K562 (cell line): ENCODE measurements around the gene ZNF566. TPM values are rescaled to one million over a fixed set of nuclear protein-coding genes. Genes with fewer than 3 reads are reported as not detected.
A peak's percentile ranks its signal among the peaks of the same experiment; 100 is the strongest.

ENCODE experiments used
- KAT8 ChIP-seq: fragments of 450-650 bp; IDR thresholded peaks from 2 replicates; pipeline ENCODE4 v1.6.1; 2016; ENCODE audit warnings: low read depth, mild to moderate bottlenecking
- MAFK ChIP-seq: IDR thresholded peaks from 2 replicates; pipeline ENCODE4 v1.6.1; 2011; ENCODE audit warnings: low read length, improper control_type of control experiment
- PHB2 ChIP-seq: fragments of 450-650 bp; IDR thresholded peaks from 2 replicates; pipeline ENCODE4 v1.6.1; 2017; ENCODE audit warnings: low read depth
- POLR2B ChIP-seq: fragments of 450-650 bp; IDR thresholded peaks from 2 replicates; pipeline ENCODE4 v1.6.1; 2018; ENCODE audit warnings: low read depth; ENCODE audit not compliant: partially characterized antibody
- STAG1 ChIP-seq: sonication (generic); formaldehyde crosslinking; IDR thresholded peaks from 2 replicates; pipeline ENCODE4 v1.5.0; 2020; ENCODE audit warnings: missing genetic modification reagents, borderline replicate concordance
- YY1 ChIP-seq, 3 experiments: IDR thresholded peaks; 2 replicates each; pipeline ENCODE4 v1.6.1; 2011; ENCODE audit warnings: low read length in 2 of 3, mild to moderate bottlenecking in 2 of 3, moderate library complexity in 2 of 3, borderline replicate concordance in 1 of 3, control low read depth in 1 of 3, low read depth in 1 of 3; ENCODE audit not compliant: insufficient read depth in 3 of 3, insufficient replicate concordance in 2 of 3, control insufficient read depth in 1 of 3, insufficient read length in 1 of 3; ENCODE audit errors: extremely low read depth in 1 of 3
- ZNF165 ChIP-seq: fragments of 250-450 bp; sonication (Bioruptor Pico); IDR thresholded peaks from 2 replicates; pipeline ENCODE4 v1.4.0; 2020; ENCODE audit warnings: borderline replicate concordance
- ZNF583 ChIP-seq: fragments of 250-450 bp; sonication (Bioruptor Pico); IDR thresholded peaks from 2 replicates; pipeline ENCODE4 v1.4.0; 2020
- polyA plus RNA-seq, 8 experiments: library from polyadenylated mRNA; depleted of rRNA in 4 of 8; stranded (reverse) in 5 of 8; unstranded in 3 of 8; fragments of >200 nt; fragmentation: Nextera tagmentation in 2 of 8; fragmentation: Illumina TruSeq in 1 of 8; extraction: Ambion mirVana in 2 of 8; extraction: Trizol in 1 of 8; gene quantifications; 2 replicates each; pipeline versions ENCODE4 v1.2.1 to v1.2.3, GENCODE V29; 2011 to 2014; ENCODE audit warnings: inconsistent platforms in 1 of 8, missing spikeins in 1 of 8
- total RNA-seq, 7 experiments: library from RNA; depleted of rRNA in 6 of 7; stranded (reverse); fragments of >200 nt in 6 of 7; fragmentation: Illumina TruSeq in 2 of 7; extraction: Trizol in 2 of 7; gene quantifications; 2 replicates each; pipeline versions ENCODE4 v1.2.1 to v1.2.3, GENCODE V29; 2011 to 2021; ENCODE audit warnings: low replicate concordance in 1 of 7
- TF ChIP-seq, protein P1 (sequence below), 2 experiments: fragments of 450-650 bp in 1 of 2; sonication (generic) in 1 of 2; formaldehyde crosslinking in 1 of 2; IDR thresholded peaks; 2 replicates each; pipeline versions ENCODE4 v1.7.1 to v1.9.0; 2016 to 2022; ENCODE audit warnings: inconsistent platforms in 1 of 2, mild to moderate bottlenecking in 1 of 2, missing genetic modification reagents in 1 of 2
- TF ChIP-seq, protein P2 (sequence below): fragments of 450-650 bp; formaldehyde crosslinking; IDR thresholded peaks from 2 replicates; pipeline ENCODE4 v1.4.0; 2020; ENCODE audit warnings: mild to moderate bottlenecking, moderate library complexity
- TF ChIP-seq, protein P3 (sequence below): fragments of 250-450 bp; sonication (Bioruptor Pico); IDR thresholded peaks from 2 replicates; pipeline ENCODE4 v1.5.0; 2021
- TF ChIP-seq, protein P4 (sequence below): IDR thresholded peaks from 2 replicates; pipeline ENCODE4 v1.6.1; 2016; ENCODE audit warnings: missing genetic modification characterization, missing compliant biosample characterization

ZNF566 gene
- total and polyA plus RNA-seq, 9 of the 15 experiments (the other 6 are each of a cell fraction or from before 2014, with no cell fraction given) = 5.5 to 11.4 (median 9.7) TPM

DNA sequence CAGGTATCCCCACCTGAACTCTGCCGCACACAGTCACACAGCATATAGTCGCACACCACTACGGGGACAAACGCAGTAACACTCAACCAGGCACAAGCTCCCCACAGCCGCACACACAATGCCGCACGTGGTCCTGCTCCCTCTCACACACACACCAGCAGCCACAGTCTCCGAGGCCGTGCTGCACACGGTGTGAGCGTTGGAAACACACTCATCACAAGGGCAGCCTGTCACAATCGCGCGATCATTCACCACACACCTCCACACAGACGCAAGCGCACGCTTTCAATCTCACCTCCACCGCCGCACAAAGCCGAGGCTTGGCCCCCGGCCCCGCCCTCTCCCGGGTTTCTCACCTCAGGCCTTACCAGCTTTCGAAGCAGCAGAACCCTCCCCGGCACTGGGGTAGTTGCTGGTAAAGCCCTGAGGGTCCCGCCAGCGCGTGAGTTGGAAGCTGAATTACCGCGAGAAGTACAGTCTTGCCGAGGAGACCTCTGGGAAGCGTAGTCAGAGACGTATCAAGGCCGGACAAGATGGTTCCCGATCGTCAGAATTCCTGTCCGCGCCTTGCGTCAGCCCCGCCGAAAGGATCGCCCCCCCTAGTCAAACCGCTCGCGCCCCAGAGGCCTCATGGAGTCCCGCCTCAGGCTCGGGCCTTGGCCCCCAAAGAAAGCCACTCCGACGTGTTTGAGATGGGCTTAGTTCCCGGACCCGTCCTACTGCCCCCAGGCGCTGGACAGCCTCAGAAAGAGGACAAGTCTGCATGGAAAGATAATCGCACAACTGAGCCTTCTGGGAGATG is at the start of gene ZNF566 (continued):
- TF ChIP-seq, protein P1, sequence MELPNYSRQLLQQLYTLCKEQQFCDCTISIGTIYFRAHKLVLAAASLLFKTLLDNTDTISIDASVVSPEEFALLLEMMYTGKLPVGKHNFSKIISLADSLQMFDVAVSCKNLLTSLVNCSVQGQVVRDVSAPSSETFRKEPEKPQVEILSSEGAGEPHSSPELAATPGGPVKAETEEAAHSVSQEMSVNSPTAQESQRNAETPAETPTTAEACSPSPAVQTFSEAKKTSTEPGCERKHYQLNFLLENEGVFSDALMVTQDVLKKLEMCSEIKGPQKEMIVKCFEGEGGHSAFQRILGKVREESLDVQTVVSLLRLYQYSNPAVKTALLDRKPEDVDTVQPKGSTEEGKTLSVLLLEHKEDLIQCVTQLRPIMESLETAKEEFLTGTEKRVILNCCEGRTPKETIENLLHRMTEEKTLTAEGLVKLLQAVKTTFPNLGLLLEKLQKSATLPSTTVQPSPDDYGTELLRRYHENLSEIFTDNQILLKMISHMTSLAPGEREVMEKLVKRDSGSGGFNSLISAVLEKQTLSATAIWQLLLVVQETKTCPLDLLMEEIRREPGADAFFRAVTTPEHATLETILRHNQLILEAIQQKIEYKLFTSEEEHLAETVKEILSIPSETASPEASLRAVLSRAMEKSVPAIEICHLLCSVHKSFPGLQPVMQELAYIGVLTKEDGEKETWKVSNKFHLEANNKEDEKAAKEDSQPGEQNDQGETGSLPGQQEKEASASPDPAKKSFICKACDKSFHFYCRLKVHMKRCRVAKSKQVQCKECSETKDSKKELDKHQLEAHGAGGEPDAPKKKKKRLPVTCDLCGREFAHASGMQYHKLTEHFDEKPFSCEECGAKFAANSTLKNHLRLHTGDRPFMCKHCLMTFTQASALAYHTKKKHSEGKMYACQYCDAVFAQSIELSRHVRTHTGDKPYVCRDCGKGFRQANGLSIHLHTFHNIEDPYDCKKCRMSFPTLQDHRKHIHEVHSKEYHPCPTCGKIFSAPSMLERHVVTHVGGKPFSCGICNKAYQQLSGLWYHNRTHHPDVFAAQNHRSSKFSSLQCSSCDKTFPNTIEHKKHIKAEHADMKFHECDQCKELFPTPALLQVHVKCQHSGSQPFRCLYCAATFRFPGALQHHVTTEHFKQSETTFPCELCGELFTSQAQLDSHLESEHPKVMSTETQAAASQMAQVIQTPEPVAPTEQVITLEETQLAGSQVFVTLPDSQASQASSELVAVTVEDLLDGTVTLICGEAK (IDR thresholded peaks at IDR 0.05) = peak; percentile 40; the same call in 1 of the 2 replicates
- TF ChIP-seq, protein P1 (CRISPR knock-in tag; IDR thresholded peaks at IDR 0.05) = 0 out of 2 replicates have a peak, but pooled peaks have one; percentile 17
- TF ChIP-seq POLR2B (peak; percentile 65), PHB2 (no peak), KAT8 (no peak), YY1 (IDR thresholded peaks at IDR 0.05; ENCODE audit: borderline replicate concordance in 1 of 3, control insufficient read depth in 1 of 3, extremely low read depth in 1 of 3, insufficient read depth in 3 of 3, insufficient read length in 1 of 3, insufficient replicate concordance in 2 of 3, low read depth in 1 of 3, low read length in 2 of 3) (peak in 2 of 3 experiments; percentile 76 to 91), MAFK (no peak), STAG1 (CRISPR knock-in tag) (no peak; the same call in 1 of the 2 replicates), ZNF165 (CRISPR knock-in tag) (no peak), ZNF583 (CRISPR knock-in tag) (no peak)
- TF ChIP-seq, protein P2, sequence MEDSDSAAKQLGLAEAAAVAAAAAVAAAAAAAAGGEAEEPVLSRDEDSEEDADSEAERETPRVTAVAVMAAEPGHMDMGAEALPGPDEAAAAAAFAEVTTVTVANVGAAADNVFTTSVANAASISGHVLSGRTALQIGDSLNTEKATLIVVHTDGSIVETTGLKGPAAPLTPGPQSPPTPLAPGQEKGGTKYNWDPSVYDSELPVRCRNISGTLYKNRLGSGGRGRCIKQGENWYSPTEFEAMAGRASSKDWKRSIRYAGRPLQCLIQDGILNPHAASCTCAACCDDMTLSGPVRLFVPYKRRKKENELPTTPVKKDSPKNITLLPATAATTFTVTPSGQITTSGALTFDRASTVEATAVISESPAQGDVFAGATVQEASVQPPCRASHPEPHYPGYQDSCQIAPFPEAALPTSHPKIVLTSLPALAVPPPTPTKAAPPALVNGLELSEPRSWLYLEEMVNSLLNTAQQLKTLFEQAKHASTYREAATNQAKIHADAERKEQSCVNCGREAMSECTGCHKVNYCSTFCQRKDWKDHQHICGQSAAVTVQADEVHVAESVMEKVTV (CRISPR knock-in tag) = no peak
- TF ChIP-seq, protein P3, sequence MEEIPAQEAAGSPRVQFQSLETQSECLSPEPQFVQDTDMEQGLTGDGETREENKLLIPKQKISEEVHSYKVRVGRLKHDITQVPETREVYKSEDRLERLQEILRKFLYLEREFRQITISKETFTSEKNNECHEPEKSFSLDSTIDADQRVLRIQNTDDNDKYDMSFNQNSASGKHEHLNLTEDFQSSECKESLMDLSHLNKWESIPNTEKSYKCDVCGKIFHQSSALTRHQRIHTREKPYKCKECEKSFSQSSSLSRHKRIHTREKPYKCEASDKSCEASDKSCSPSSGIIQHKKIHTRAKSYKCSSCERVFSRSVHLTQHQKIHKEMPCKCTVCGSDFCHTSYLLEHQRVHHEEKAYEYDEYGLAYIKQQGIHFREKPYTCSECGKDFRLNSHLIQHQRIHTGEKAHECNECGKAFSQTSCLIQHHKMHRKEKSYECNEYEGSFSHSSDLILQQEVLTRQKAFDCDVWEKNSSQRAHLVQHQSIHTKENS (CRISPR knock-in tag) = no peak
- TF ChIP-seq, protein P4, sequence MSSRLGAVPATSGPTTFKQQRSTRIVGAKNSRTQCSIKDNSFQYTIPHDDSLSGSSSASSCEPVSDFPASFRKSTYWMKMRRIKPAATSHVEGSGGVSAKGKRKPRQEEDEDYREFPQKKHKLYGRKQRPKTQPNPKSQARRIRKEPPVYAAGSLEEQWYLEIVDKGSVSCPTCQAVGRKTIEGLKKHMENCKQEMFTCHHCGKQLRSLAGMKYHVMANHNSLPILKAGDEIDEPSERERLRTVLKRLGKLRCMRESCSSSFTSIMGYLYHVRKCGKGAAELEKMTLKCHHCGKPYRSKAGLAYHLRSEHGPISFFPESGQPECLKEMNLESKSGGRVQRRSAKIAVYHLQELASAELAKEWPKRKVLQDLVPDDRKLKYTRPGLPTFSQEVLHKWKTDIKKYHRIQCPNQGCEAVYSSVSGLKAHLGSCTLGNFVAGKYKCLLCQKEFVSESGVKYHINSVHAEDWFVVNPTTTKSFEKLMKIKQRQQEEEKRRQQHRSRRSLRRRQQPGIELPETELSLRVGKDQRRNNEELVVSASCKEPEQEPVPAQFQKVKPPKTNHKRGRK (tag) = no peak
